ENCODE measurements around the gene CD80. TPM values are rescaled to one million over a fixed set of nuclear protein-coding genes. Genes with fewer than 3 reads are reported as not detected.
"Not testable (repeated sequence)": the region's sequence is repeated elsewhere in the genome, so short reads cannot be mapped to it uniquely, and the experiment has no call there.

CD80 gene
- polyA plus RNA-seq, 1 donor from 2014 or later: 9.3 TPM

DNA sequence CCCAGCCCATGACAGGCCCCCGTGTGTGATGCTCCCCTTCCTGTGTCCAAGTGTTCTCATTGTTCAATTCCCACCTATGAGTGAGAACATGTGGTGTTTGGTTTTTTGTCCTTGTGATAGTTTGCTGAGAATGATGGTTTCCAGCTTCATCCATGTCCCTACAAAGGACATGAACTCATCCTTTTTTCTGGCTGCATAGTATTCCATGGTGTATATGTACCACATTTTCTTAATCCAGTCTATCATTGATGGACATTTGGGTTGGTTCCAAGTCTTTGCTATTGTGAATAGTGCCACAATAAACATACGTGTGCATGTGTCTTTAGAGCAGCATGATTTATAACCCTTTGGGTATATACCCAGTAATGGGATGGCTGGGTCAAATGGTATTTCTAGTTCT, 3.9 kb upstream of the CD80 start:
- H3K4me3 Mint-ChIP-seq, H3K36me3 Mint-ChIP-seq, H3K27me3 Mint-ChIP-seq, H3K9me3 Mint-ChIP-seq: not testable (repeated sequence)
- Mint-ChIP-seq H3K4me1 (peaks cover 29 to 36% (median 35%) of the 10 kb centered on the region in 3 donors), H3K27ac (peak overlapping the region; percentile 24 to 99 (median 53))

DNA sequence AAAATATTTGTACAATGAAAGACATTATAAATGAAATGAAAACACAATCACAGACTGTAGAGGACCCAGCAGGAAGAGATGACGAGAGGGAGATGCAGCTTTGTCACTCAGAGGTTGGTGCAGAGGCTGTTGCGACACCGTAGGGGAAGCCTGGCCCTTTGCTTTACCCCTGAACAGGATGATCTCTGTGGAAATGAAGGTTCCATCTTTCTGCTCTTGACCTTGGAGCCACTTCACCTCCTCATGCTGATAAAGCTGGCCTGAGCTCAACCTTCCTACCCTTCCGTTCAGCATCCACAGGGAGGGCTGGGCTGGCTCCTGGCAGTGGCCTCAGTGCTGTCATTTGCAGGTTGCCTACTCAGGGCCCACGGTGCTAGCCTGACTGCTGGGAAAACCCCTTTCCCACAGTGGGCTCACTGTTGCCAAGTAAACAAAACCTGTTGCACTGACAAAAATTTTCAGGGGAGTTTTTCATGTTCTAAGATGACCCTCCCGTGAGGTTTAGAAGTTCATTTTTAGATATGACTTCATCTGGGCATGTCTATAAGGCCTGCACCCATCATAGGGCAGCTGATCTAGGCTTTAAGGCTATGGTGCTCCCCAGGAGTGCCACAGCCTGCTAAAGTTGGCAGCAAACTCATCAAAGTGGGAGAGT, 3.0 kb upstream of the CD80 start:
- no peaks in the 10 kb centered on the region for H3K27me3 Mint-ChIP-seq
- H3K36me3 Mint-ChIP-seq: peaks cover 5% of the 10 kb centered on the region
- peaks cover 0 to 1% (median 0%) of the 10 kb centered on the region in 3 donors for H3K9me3 Mint-ChIP-seq
- peak overlapping the region; percentile 75 to 92 (median 90) for H3K4me3 Mint-ChIP-seq
- H3K27ac Mint-ChIP-seq: peak overlapping the region; percentile 99 to 100 (median 99)
- peaks cover 29 to 43% (median 38%) of the 10 kb centered on the region in 3 donors for H3K4me1 Mint-ChIP-seq

- peaks cover 0 to 1% (median 0%) of the 10 kb centered on the region in 3 donors for H3K9me3 Mint-ChIP-seq
- H3K4me3 Mint-ChIP-seq: peak overlapping the region; percentile 79 to 94 (median 88)
- no peaks in the 10 kb centered on the region for H3K27me3 Mint-ChIP-seq
- H3K36me3 Mint-ChIP-seq: peaks cover 7% of the 10 kb centered on the region
- H3K27ac Mint-ChIP-seq: peak overlapping the region; percentile 95 to 100 (median 99)
- peaks cover 39 to 62% (median 52%) of the 10 kb centered on the region in 3 donors for H3K4me1 Mint-ChIP-seq
Measured at GRCh38 chr3:119560160-119560559, 746 bp upstream of the CD80 start.

GRCh38 chr3:119558626-119559317, 642 bp downstream of the CD80 start:
- peak overlapping the region; percentile 95 to 100 (median 99) for H3K27ac Mint-ChIP-seq
- H3K27me3 Mint-ChIP-seq: no peaks in the 10 kb centered on the region
- H3K4me1 Mint-ChIP-seq: peaks cover 53 to 73% (median 62%) of the 10 kb centered on the region in 3 donors
- H3K4me3 Mint-ChIP-seq: peak overlapping the region; percentile 79 to 94 (median 88)
- H3K9me3 Mint-ChIP-seq: peaks cover 0 to 1% (median 0%) of the 10 kb centered on the region in 3 donors
- H3K36me3 Mint-ChIP-seq: peaks cover 9% of the 10 kb centered on the region

GRCh38 chr3:119557877-119558269, 1.5 kb downstream of the CD80 start:
- Mint-ChIP-seq H3K27ac (peak overlapping the region; percentile 95 to 100 (median 99)), H3K36me3 (peaks cover 9% of the 10 kb centered on the region), H3K4me3 (peak overlapping the region; percentile 79 to 94 (median 88)), H3K27me3 (no peaks in the 10 kb centered on the region), H3K9me3 (no peaks in the 10 kb centered on the region), H3K4me1 (peaks cover 57 to 77% (median 65%) of the 10 kb centered on the region in 3 donors)

- H3K9me3 Mint-ChIP-seq: no peaks in the 10 kb centered on the region
- H3K4me1 Mint-ChIP-seq: peaks cover 55 to 76% (median 64%) of the 10 kb centered on the region in 3 donors
Measured at GRCh38 chr3:119557192-119557876, 2.1 kb downstream of the CD80 start.

GRCh38 chr3:119555929-119556328, 3.5 kb downstream of the CD80 start:
- Mint-ChIP-seq H3K36me3 (peaks cover 13% of the 10 kb centered on the region), H3K9me3 (no peaks in the 10 kb centered on the region), H3K27ac (peak overlapping the region; percentile 94 to 100 (median 99)), H3K27me3 (no peaks in the 10 kb centered on the region), H3K4me3 (peak overlapping the region; percentile 60 to 94 (median 86)), H3K4me1 (peaks cover 60 to 79% (median 66%) of the 10 kb centered on the region in 3 donors)

More at GRCh38 chr3:119557192-119557876, 2.1 kb downstream of the CD80 start:
- H3K27ac Mint-ChIP-seq: peak overlapping the region; percentile 95 to 100 (median 99)
- H3K4me3 Mint-ChIP-seq: peak overlapping the region; percentile 79 to 94 (median 88)
- H3K36me3 Mint-ChIP-seq: peaks cover 9% of the 10 kb centered on the region
- H3K27me3 Mint-ChIP-seq: no peaks in the 10 kb centered on the region

- Mint-ChIP-seq H3K27me3 (no peaks in the 10 kb centered on the region), H3K9me3 (no peaks in the 10 kb centered on the region), H3K27ac (peak overlapping the region; percentile 89 to 99 (median 94)), H3K36me3 (peaks cover 11% of the 10 kb centered on the region), H3K4me3 (peak overlapping the region; percentile 60 to 94 (median 86)), H3K4me1 (peaks cover 61 to 81% (median 66%) of the 10 kb centered on the region in 3 donors)
Measured at GRCh38 chr3:119555309-119555735, 4.1 kb downstream of the CD80 start.

GRCh38 chr3:119553823-119554415, 5.5 kb downstream of the CD80 start:
- H3K36me3 Mint-ChIP-seq: peaks cover 10% of the 10 kb centered on the region
- peak overlapping the region; percentile 60 to 94 (median 86) for H3K4me3 Mint-ChIP-seq
- peak overlapping the region; percentile 60 to 99 (median 79) for H3K27ac Mint-ChIP-seq
- H3K9me3 Mint-ChIP-seq: no peaks in the 10 kb centered on the region
- H3K27me3 Mint-ChIP-seq: no peaks in the 10 kb centered on the region
- peaks cover 65 to 80% (median 71%) of the 10 kb centered on the region in 3 donors for H3K4me1 Mint-ChIP-seq

GRCh38 chr3:119552928-119553327, 6.5 kb downstream of the CD80 start:
- not testable (repeated sequence) for H3K27me3 Mint-ChIP-seq, H3K36me3 Mint-ChIP-seq, H3K9me3 Mint-ChIP-seq
- Mint-ChIP-seq H3K4me3 (peak overlapping the region; percentile 70 to 79 (median 72)), H3K4me1 (peaks cover 65 to 79% (median 70%) of the 10 kb centered on the region in 3 donors), H3K27ac (peak overlapping the region; percentile 42 to 99 (median 95))

- H3K36me3 Mint-ChIP-seq: peaks cover 10% of the 10 kb centered on the region
- peak overlapping the region; percentile 80 to 95 (median 88) for H3K27ac Mint-ChIP-seq
- no peaks in the 10 kb centered on the region for H3K27me3 Mint-ChIP-seq
- H3K4me3 Mint-ChIP-seq: peak overlapping the region; percentile 65 to 75 (median 70)
- H3K4me1 Mint-ChIP-seq: peaks cover 69 to 79% (median 73%) of the 10 kb centered on the region in 3 donors
- no peaks in the 10 kb centered on the region for H3K9me3 Mint-ChIP-seq
Measured at GRCh38 chr3:119551598-119551997, 7.8 kb downstream of the CD80 start.

DNA sequence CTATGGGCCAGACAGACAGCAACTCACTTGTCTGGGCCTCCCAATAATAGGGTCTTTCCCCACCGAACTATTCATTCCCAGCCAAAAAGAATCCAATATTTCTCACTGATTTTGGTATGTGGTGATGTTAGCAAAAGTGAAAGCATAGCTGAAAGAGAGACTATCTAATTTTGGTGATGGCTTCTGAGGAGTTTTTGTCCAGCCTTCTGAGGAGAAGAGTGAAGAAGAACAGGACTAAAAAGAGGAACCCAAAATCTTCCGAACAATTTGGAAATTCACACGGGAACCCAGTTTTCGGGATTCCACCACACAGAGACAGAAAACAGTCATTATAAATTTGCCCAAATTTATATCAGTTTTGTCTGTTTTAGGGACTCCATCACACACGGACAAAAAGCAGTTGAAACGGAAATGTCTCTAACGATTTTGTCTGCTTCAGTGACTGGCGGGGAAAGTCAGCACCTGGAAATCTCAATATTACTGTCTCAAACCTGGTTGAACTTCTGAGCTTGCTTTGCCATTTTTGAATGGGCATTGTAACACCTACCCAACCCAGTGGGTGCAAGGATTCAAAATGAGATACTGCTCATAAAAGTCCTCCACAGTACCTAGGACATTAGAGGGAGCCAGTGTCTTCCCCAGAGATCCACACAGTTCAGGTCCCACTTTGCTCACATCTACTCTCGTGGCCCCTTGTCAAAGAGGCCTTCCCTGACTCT, 9.1 kb downstream of the CD80 start:
- no peaks in the 10 kb centered on the region for H3K9me3 Mint-ChIP-seq
- peak overlapping the region; percentile 80 to 95 (median 91) for H3K27ac Mint-ChIP-seq
- peak overlapping the region; percentile 39 to 75 (median 68) for H3K4me3 Mint-ChIP-seq
- H3K36me3 Mint-ChIP-seq: peaks cover 8% of the 10 kb centered on the region
- peaks cover 70 to 76% (median 73%) of the 10 kb centered on the region in 3 donors for H3K4me1 Mint-ChIP-seq
- no peaks in the 10 kb centered on the region for H3K27me3 Mint-ChIP-seq

GRCh38 chr3:119548341-119548740, 11.1 kb downstream of the CD80 start:
- Mint-ChIP-seq H3K27ac (peak overlapping the region in 2 of 3 donors; percentile 34 to 69), H3K4me1 (peaks cover 60 to 63% (median 63%) of the 10 kb centered on the region in 3 donors), H3K36me3 (peaks cover 10% of the 10 kb centered on the region), H3K4me3 (no peak overlapping the region), H3K9me3 (no peaks in the 10 kb centered on the region), H3K27me3 (no peaks in the 10 kb centered on the region)

DNA sequence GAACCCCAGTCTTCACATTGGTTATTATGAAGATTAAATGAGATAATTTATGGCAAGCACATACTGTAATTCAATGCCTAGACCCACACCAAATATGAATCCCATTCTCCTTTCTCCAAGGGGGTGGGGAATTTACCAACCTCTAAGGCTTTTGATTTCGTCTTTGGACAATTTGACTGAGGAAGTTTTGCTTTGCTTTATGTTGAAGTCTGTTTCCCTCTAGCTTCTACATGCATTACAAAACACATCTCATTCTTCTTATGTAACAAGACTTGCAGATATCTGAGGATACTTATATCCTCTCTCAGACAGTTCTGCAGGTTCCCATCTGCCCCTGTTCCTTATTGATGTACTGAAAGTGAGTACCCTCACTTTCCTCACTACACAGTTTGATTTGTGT, 12.2 kb downstream of the CD80 start:
- peaks cover 63 to 68% (median 66%) of the 10 kb centered on the region in 3 donors for H3K4me1 Mint-ChIP-seq
- no peaks in the 10 kb centered on the region for H3K27me3 Mint-ChIP-seq
- H3K27ac Mint-ChIP-seq: peak overlapping the region; percentile 15 to 69 (median 37)
- no peaks in the 10 kb centered on the region for H3K9me3 Mint-ChIP-seq
- peaks cover 12% of the 10 kb centered on the region for H3K36me3 Mint-ChIP-seq
- H3K4me3 Mint-ChIP-seq: peak overlapping the region in 2 of 4 donors; percentile 17 to 52
